BJ (cell line): ENCODE data around the gene QRFP. TPM values are rescaled to one million over a fixed set of nuclear protein-coding genes. Genes with fewer than 3 reads are reported as not detected.
"Not testable (repeated sequence)": the region's sequence is repeated elsewhere in the genome, so short reads cannot be mapped to it uniquely, and the experiment has no call there.

Experiments
- CTCF ChIA-PET: fragments of 350-600 bp; formaldehyde crosslinking; extraction: SDS; loops from one replicate; lab custom pipeline; 2021; ENCODE audit warnings: antibody characterized with exemption, inconsistent platforms; lab: Yijun Ruan, JAX
- POLR2A ChIA-PET: fragments of 300-600 bp; sonication (Branson Sonifier 250); formaldehyde crosslinking; extraction: SDS; loops from one replicate; lab custom pipeline; 2021; ENCODE audit warnings: antibody characterized with exemption; lab: Charles Lee
- DNase-seq: peaks from one replicate; pipeline ENCODE4 v3.0.0-alpha.2; 2011; ENCODE audit warnings: low read depth
- H3K27me3 ChIP-seq: 2 replicates; pipeline ENCODE4 v1.6.0; 2011; ENCODE audit warnings: low read length; ENCODE audit not compliant: control insufficient read depth, insufficient read depth
- H3K36me3 ChIP-seq: 2 replicates; pipeline ENCODE4 v1.5.1; 2011; ENCODE audit warnings: low read length; ENCODE audit not compliant: control insufficient read depth, insufficient read depth
- H3K4me3 ChIP-seq: 2 replicates; pipeline ENCODE4 v1.5.1; 2011; ENCODE audit warnings: low read depth, mild to moderate bottlenecking, control low read depth, low read length
- CTCF ChIP-seq: IDR thresholded peaks from 2 replicates; pipeline ENCODE4 v1.5.1; 2011; ENCODE audit warnings: low read depth, mild to moderate bottlenecking, control low read depth, inconsistent platforms, low read length, moderate library complexity; ENCODE audit not compliant: insufficient read depth
- polyA plus RNA-seq: library from polyadenylated mRNA; depleted of rRNA; stranded (reverse); fragments of >200 nt; gene quantifications from 2 replicates; pipeline ENCODE4 v1.2.3, GENCODE V29; 2011

QRFP gene
- polyA plus RNA-seq, 1 experiment: not detected

DNA sequence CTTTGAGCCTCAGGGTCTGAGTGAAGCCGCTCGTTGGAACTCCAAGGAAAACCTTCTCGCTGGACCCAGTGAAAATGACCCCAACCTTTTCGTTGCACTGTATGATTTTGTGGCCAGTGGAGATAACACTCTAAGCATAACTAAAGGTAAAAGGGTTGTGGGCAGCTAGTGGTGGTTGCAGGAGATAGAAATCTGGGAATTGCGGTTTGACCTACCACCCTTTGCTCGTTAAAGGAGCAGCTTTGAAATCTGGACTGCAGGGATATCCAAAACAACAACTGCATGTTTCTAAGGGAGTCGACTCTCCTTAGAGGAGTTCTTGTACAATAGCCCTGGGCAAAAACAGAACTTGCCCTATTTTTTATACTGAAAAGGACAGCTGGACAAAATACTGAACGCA, 42.5 kb downstream of the QRFP start:
- ChIA-PET CTCF (interaction anchor here (1.1 to 5.1 kb wide), 5 partner anchors 12 to 83 kb away, joined by 3 to 22 read pairs (median 4); no protein-coding TSS in a partner anchor), POLR2A (no interaction called here)
- H3K4me3 ChIP-seq: no peak overlapping the region
- H3K36me3 ChIP-seq: peaks cover 11% of the 10 kb centered on the region
- no peak for TF ChIP-seq CTCF
- H3K27me3 ChIP-seq: no peaks in the 10 kb centered on the region
- peak; percentile 62 for DNase-seq

DNA sequence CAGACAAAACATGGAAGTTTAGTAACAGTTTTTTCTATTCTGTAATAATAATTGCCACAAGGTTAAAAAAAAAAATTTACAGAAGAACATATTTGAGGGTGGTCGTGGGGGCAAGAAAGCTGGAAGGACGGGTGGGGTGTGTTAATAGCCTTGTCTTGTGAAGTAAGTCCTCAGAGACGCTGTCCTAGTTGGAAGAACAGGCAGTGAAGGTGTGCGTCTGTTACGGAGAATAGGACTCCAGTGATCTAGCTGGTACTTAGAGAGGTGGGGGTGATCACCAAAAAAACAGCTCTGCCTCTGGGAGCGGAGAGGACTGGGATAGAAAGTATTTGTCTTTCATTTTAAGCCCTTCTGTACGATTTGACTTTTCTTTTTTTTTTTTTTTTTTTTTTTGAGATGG, 43.8 kb downstream of the QRFP start:
- POLR2A ChIA-PET: no interaction called here
- CTCF ChIA-PET: interaction anchor here (1.1 to 5.1 kb wide), 3 partner anchors 8 to 172 kb away, joined by 3 to 22 read pairs (median 3); no protein-coding TSS in a partner anchor
- Histone ChIP-seq H3K27me3 (no peaks in the 10 kb centered on the region), H3K36me3 (peaks cover 10% of the 10 kb centered on the region), H3K4me3 (no peak overlapping the region)
- no peak for TF ChIP-seq CTCF
- DNase-seq: no peak

DNA sequence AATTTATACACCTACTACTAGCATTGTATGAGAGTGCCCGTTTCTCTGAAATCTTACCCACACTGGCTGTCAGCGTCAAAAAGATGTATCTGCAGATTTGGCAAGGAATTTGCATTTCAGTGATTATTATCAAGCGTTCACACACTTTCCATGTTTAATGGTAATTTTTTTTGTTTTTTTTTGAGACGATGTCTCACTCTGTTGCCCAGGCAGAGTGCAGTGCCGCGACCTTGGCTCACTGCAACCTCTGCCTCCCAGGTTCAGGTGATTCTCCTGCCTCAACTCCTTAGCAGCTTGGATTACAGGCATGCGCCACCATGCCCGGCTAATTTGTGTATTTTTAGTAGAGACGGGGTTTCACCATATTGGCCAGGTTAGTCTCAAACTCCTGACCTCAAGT, 47.3 kb downstream of the QRFP start:
- no peak for TF ChIP-seq CTCF
- CTCF ChIA-PET: interaction anchor here (1.2 to 1.5 kb wide), 2 partner anchors 9 to 14 kb away, joined by 4 to 5 read pairs; no protein-coding TSS in a partner anchor
- Histone ChIP-seq H3K27me3 (no peaks in the 10 kb centered on the region), H3K4me3 (no peak overlapping the region), H3K36me3 (no peaks in the 10 kb centered on the region)
- POLR2A ChIA-PET: interaction anchor here (0.5 kb wide), 1 partner anchor 12 kb away, joined by 4 read pairs; no protein-coding TSS in a partner anchor
- DNase-seq: no peak

- POLR2A ChIA-PET, DNase-seq, H3K36me3 ChIP-seq, H3K4me3 ChIP-seq, H3K27me3 ChIP-seq: not testable (repeated sequence)
- CTCF ChIA-PET: interaction anchor here (0.7 to 1.2 kb wide), 3 partner anchors 10 to 18 kb away, joined by 3 to 6 read pairs (median 5); no protein-coding TSS in a partner anchor
Observed at GRCh38 chr9:130848514-130848913, 48.1 kb downstream of the QRFP start.

DNA sequence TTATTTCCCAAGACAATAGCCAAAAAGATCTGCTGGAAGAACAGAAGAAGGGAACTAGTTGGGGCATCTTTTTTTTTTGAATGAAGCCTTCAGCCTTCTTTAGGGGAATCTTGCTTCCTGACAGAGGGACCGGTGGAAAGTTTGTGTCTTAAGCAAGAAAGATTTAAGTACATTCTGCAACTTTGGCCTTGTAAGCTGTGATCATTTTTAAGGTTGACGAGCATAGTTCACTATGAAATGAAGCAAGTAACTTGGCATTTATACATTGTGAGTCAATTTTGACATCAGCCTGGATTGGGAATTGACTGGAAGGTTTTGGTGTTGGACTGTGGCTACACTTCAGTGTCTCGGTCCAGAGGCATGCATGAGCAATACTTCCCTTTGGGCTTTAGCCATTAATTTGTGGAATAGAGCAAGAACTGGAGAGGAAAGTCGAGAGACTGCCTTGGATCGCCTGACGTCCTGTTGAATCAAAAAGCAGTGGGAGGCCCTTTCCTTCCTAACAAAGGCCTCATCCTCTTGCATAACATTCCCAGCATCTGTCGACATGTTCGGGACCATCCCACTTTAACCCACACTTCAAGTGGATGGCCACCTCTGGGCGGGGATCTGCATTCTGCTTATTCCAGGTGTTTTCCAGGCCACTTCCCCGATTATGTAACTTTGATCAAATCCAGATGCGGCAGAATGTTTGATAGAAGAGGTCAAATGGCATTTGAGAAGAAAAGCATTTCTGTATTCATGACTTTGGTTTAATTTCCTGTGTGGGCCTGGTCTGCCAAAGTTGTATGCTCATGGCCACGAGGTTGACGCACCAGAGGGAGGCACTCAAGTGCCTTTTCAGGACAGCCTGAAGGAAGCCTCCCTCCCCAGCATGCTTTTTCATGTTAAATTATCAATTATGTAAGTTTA, 49.0 kb downstream of the QRFP start:
- ChIA-PET POLR2A (interaction anchor here (0.7 kb wide), 1 partner anchor 10 kb away, joined by 3 read pairs; no protein-coding TSS in a partner anchor), CTCF (interaction anchor here (1.0 to 1.4 kb wide), 3 partner anchors 11 to 19 kb away, joined by 3 to 6 read pairs (median 6); no protein-coding TSS in a partner anchor)
- peak; percentile 48 for TF ChIP-seq CTCF
- Histone ChIP-seq H3K4me3 (no peak overlapping the region), H3K36me3 (no peaks in the 10 kb centered on the region), H3K27me3 (no peaks in the 10 kb centered on the region)
- DNase-seq: peak; percentile 99
